NCI-H1048 (cell line): ENCODE results near the gene PRKAA2.
"Not testable (repeated sequence)": the region's sequence is repeated elsewhere in the genome, so short reads cannot be mapped to it uniquely, and the experiment has no call there.

Experiments
- DNase-seq: peaks from one replicate; lab custom pipeline; 2025; lab: John Stamatoyannopoulos, UW

The PRKAA2 gene

DNA sequence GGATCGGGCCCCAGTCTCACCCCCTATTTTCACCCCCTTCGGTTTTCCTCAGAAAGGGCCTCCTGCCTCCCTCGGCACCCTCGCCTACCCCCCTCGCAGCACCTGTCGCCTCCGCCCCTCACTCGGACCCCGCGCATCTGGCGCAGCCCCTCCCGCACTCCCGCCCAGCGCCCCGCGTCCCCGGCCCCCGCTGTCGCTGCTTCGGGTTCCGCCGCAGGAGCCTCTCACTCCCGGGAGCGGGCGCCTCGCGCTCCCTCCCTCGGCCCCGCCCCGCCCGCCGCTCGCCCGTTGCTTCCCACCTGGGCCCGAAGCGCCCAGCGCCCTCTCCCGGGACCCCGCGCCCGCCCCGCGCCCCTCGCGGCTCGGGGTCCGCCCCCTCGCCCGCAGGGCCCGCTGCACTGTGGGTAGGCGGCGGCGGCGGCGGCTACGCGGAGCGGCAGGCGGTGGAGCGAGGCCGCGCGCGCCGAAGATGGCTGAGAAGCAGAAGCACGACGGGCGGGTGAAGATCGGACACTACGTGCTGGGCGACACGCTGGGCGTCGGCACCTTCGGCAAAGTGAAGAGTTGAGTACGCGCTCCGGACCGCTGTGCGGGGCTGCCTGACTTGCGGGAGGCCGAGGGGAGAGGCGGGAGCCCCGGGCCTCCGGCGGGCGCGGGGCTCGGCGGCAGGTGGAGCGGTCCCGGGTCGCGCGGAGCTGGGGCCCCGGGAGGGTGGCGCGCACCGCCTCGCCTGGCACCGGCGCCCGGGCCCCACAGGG, at the start of gene PRKAA2:
TSS of gene PRKAA2 (plus strand) at position 396 of the 758 bp plus-strand sequence. CDS start at position 470, 74 bp downstream.
- DNase-seq = no peak

- DNase-seq = not testable (repeated sequence)
Observed at GRCh38 chr1:56595397-56596191, 49.5 kb upstream of the PRKAA2 start.

DNA sequence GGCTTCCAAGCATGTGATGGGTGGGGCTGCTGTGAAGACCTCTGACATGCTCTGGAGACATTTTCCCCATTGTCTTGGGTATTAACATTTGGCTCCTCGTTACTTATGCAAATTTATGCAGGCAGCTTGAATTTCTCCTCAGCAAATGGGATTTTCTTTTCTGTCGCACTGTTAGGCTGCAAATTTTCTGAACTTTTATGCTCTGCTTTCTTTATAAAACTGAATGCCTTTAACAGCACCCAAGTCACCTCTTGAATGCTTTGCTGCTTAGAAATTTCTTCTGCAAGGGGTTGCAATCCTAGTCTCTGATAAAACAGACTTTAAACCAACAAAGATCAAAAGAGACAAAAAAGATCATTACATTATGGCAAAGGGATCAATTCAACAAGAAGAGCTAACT, 35.0 kb upstream of the PRKAA2 start:
- DNase-seq = not testable (repeated sequence)

DNA sequence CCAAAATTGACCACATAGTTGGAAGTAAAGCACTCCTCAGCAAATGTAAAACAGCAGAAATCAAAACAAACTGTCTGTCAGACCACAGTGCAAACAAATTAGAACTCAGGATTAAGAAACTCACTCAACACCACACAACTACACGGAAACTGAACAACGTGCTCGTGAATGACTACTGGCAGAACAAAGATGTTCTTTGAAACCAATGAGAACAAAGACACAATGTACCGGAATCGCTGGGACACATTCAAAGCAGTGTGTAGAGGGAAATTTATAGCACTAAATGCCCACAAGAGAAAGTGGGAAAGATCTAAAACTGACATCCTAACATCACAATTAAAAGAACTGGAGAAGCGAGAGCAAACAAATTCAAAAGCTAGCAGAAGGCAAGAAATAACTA, 34.3 kb upstream of the PRKAA2 start:
- not testable (repeated sequence) for DNase-seq

DNA sequence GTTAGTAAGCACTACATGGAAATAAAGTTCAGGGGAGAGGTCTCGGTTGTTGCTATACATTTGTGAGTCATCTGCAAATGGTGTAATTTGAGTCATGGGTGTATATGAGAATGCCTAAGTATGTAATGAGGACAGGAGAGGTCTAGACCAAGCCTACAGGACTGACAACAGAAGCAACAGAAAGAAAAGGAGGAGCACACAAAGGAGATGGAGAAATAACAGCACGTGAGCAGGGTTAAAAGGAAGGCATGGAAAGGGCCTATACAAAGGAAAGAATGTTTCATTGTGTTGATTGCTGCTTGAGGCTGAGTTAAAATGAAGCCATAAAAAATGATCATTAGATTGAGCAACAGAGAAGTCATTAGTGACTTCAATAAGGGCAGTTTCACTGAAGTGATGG, 28.0 kb upstream of the PRKAA2 start:
- no peak for DNase-seq

DNA sequence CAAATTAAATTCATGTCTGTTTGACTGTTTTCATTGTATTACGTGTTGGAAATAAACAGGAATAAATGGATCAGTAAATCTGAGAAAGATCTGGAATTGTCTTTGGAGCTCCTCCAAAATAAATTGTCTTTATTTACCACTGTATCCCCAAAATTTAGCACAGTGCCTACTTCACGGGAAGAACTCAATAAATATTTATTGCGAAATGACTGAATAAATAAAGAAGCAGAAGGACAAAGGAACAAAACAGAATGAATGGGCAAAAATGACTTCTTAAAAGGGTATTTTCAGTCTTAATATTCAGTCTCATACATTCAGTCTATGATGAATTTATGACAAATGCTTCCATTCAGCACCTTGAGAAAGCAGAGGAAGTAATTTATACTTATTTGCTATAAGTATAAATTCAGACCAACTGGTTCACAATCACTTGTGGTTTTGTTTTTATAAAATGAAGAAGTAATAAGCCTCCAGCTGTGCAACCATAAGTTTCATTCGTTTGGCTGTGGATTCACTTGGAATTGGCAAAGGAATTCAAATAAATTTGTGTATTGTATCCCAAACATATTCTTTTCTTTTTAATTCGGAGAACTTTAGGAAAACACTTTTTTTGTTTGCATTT, 19.2 kb upstream of the PRKAA2 start:
- no peak for DNase-seq

DNA sequence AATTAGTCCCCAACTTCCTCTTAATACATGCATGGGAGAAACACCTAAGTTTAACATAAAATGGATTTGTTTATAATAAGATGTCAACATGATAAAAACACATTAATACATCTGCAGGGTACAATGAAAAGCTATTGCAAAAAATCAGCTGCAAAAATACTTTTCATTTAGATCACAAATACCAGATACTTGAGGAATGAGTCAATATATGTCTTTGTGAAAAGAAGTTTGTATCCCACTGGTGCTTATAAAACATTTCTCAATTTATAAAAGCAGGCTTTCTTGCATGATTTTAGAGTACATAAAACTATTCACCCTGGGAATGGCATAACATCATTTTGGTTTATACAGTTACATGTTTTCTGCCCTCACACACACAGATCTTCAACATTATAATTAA, 18.6 kb upstream of the PRKAA2 start:
- no peak for DNase-seq

DNA sequence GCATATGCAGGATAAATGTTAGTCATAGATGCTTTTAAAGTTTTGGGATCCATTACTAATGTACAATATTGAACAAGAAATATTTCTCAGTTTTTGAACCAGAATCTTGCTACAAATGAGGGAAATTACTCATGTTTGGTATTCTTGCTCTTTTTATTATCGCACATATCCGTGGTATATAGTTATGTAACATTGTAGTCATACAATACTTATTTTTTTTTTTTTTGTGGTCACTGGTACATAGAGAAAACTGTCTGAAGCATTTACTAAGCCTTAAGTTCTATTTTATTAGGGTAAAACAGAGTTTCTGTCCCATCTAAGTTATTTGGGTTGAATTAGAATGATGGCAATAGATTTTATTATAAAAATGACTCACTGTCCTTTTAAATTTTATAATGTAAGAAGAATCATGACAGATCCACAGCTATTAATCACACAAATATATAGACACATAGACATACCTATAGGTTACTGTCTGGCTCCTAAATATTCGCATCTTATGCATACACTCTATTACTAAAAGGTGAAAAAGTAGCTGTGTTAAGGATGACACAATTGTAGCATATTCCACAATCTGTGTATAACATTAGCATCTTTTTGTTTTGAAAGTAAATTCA, 18.0 kb upstream of the PRKAA2 start:
- no peak for DNase-seq

DNA sequence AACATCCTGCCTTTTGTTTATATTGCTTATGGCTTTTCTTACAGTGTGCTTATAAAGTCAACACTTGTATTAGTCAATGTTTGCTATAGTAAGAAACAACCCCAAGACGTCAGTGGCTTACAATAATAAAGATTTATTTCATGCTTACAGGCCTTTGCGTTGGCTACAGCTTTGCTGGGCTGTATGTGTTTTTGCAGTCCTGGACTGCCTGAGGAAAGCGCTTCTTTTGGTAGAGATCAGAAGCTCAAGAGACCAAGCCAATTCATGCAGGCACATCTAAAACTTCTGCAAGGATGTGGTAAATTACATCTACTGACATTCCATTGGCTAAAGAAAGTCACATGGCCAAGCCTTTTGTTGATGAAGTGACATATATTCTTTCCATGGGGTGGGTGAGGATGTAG, 17.5 kb upstream of the PRKAA2 start:
- DNase-seq = no peak

GRCh38 chr1:56630786-56631185, 14.3 kb upstream of the PRKAA2 start:
- DNase-seq = no peak

GRCh38 chr1:56631901-56632300, 13.2 kb upstream of the PRKAA2 start:
- no peak for DNase-seq

DNA sequence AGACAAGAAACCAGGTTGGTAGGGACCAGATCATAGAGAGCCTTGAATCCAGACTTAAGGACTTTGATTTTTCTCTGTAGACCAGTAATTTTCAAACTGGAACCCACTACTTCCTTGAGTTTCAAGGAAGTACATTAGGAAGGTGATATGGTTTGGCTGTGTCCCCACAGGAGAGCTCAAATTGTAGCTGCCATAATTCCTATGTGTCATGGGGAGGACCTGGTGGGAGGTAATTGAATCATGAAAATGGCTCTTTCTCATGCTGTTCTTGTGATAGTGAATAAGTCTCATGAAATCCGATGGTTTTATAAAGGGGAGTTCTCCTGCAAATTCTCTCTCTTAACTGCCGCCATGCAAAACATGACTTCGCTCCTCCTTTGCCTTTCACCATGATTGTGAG, 10.1 kb upstream of the PRKAA2 start:
- DNase-seq = no peak

DNA sequence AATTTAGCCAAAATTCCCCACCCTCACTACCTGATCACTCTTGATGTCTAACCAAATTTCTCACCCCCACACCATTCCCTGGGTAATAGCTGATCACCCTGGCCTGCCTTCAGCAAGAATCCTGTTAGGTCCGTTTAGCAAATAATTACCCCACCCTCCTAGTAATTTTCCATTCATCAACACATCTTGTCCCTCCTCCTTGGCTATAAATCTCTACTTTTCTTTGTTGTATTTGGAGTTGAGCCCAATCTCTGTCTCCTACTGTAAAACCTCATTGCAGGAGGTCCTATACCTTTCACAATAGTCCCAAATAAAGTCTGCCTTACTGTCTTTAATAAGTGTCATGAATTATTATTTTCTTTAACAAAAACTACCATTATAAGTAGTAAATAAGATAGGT, 6.9 kb upstream of the PRKAA2 start:
- DNase-seq = no peak

DNA sequence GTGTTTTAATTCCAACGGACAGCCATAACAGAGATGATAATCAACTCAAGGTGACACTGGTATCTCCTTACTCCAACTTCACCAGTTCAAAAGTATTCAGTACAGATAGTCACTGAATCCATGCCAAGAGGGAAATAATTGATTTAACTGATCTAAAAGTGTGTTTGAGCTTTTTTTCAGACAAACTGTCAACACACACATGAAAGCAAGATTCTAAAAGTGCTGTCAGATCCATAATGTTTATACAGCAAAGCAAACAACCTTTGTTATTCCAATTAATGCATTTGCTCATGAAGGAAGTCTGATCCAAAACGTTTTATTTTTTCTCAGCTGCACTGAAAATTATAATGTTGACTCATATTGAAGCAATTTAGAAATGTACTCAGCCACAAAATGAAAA, 5.9 kb upstream of the PRKAA2 start:
- DNase-seq = no peak

- DNase-seq = no peak
Observed at GRCh38 chr1:56643661-56644060, 1.5 kb upstream of the PRKAA2 start.

GRCh38 chr1:56644064-56644918, 823 bp upstream of the PRKAA2 start:
- DNase-seq = no peak

- no peak for DNase-seq
Observed at GRCh38 chr1:56645677-56646305, 677 bp downstream of the PRKAA2 start.

- no peak for DNase-seq
Observed at GRCh38 chr1:56646611-56647010, 1.5 kb downstream of the PRKAA2 start.

DNA sequence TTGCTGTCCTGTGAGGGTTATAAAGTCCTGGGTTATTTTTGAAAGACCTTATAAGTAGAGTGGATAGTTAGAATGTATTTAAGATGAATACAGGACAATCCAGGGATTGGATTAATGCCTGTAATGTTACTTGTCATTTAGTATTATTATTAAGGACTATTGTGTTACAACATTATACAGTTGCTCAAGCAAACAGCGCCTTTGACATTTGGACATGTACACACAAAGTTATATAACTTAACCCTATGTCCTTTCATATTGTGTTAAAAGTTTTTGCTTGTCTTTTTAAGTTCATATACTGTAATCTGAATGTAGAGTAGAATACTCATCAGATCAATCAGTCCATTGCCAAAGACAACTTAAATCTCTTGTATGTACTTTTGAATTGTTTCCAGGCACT, 2.0 kb downstream of the PRKAA2 start:
- no peak for DNase-seq

- DNase-seq = no peak
Observed at GRCh38 chr1:56648546-56648945, 3.4 kb downstream of the PRKAA2 start.
